OCI-LY3 (cell line): ENCODE data around the gene DDX39A.

Experiments
- CTCF ChIP-seq: fragments of 200-600, 300-600 bp; sonication (generic); IDR thresholded peaks from 2 replicates; pipeline ENCODE4 v1.5.1; 2014; ENCODE audit warnings: antibody characterized with exemption, low read length, low read depth
- EZH2phosphoT487 ChIP-seq: fragments of 200-600 bp; shearing (Covaris generic); IDR thresholded peaks from 2 replicates; pipeline ENCODE4 v1.6.1; 2018; ENCODE audit warnings: antibody characterized with exemption, mixed run types, low read depth

GRCh38 chr19:14446336-14447036 is 27.3 kb upstream of the DDX39A start:
- TF ChIP-seq CTCF (no peak), EZH2phosphoT487 (no peak)
